ENCODE results near the gene CYTH1.

DNA sequence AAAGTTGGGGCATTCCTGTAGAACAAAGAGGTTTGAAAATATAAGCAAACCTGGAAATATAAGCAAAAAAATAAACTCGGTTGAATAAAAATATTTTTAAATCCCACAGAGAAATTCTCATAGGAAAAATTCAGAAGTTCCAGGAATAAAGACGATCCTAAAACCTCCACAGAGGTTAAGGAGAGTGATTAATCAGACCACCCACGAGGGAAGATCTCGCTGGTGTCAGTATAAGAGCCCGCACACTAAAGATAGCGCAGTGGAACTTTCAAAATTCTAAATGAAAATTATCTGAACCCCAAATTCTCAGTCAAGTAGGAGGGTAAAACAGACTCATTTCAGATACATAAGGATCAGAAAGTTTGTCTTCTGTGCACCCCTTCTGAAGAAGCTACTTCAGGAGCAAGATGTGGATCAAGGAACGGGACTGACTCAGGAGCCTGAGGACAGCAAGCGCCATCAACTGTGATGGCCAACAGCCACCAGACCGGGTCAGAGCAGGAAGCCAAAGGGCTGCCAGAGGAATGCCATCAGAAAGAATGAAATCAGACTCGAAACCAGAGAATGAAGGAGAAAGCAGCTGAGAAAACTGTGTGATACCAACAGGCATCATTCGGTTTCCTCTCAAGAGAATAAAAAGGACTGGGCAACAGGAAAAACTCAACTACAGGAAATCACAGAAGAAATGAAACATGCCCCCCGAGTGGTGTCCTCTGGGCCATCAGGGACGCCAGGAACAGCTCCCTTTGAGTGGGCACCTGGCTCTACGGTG, 66.9 kb downstream of the CYTH1 start:
- TF ChIP-seq EZH2 (IDR thresholded peaks at IDR 0.05; ENCODE audit: borderline replicate concordance, low read depth, low read length, severe bottlenecking) (no peak), CTCF (IDR thresholded peaks at IDR 0.05; ENCODE audit: borderline replicate concordance, extremely low read depth, low read length, poor library complexity, severe bottlenecking) (no peak)

Data from DND-41 (cell line).